ENCODE measurements around the gene SH2D4B.

DNA sequence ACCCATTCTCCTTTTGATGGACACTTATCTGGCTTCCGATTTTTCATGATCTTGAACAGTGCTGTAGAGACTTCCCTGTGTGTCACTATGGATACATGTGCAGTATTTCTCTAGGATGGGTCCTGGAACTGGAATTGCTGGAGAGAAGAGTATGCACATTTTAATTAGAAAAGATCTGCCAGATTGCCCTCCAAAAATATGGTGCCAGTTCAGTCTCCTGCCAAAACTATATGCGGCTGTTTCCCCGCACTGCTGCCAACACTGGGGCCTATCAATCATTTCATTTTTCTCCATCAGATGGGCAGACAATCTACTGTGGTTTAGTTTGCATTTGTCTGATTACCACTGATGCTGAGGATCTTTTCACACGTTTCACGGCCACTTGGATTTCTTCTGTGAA, 105.0 kb downstream of the SH2D4B start:
- TF ChIP-seq POLR2A (IDR thresholded peaks at IDR 0.05) = no peak
- TF ChIP-seq, protein P1, sequence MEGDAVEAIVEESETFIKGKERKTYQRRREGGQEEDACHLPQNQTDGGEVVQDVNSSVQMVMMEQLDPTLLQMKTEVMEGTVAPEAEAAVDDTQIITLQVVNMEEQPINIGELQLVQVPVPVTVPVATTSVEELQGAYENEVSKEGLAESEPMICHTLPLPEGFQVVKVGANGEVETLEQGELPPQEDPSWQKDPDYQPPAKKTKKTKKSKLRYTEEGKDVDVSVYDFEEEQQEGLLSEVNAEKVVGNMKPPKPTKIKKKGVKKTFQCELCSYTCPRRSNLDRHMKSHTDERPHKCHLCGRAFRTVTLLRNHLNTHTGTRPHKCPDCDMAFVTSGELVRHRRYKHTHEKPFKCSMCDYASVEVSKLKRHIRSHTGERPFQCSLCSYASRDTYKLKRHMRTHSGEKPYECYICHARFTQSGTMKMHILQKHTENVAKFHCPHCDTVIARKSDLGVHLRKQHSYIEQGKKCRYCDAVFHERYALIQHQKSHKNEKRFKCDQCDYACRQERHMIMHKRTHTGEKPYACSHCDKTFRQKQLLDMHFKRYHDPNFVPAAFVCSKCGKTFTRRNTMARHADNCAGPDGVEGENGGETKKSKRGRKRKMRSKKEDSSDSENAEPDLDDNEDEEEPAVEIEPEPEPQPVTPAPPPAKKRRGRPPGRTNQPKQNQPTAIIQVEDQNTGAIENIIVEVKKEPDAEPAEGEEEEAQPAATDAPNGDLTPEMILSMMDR (IDR thresholded peaks at IDR 0.05) = no peak
- TF ChIP-seq POLR2AphosphoS5 (IDR thresholded peaks at IDR 0.05) = no peak
- TF ChIP-seq EP300 (IDR thresholded peaks at IDR 0.05) = no peak
